GM12878 (cell line): ENCODE measurements around the gene DGKI. TPM values are rescaled to one million over a fixed set of nuclear protein-coding genes. Genes with fewer than 3 reads are reported as not detected.

Experiments used
- ATAC-seq: fragments of 200-7000 bp; cut with Tn5 transposase; 3 replicates; pipeline ENCODE4 v1.9.1; 2020; ENCODE audit warnings: mild to moderate bottlenecking, moderate library complexity
- BruUV-seq: library from RNA; stranded (reverse); fragments of 400-500 nt; replicated peaks from 2 replicates; lab custom pipeline; 2021; lab: Mats Ljungman, UMichigan
- CTCF ChIA-PET: fragments of 300-600 bp; sonication (Branson Sonifier 250); formaldehyde crosslinking; extraction: SDS; loops from one replicate; lab custom pipeline; 2021; ENCODE audit warnings: inconsistent platforms; lab: Yijun Ruan, JAX
- POLR2A ChIA-PET: fragments of 350-600 bp; formaldehyde crosslinking; extraction: SDS; loops from one replicate; lab custom pipeline; 2021; ENCODE audit warnings: inconsistent platforms; lab: Charles Lee
- RAD21 ChIA-PET: fragments of 300-600 bp; sonication (Branson Sonifier 250); formaldehyde crosslinking; loops from one replicate; lab custom pipeline; 2023; ENCODE audit warnings: antibody characterized with exemption; ENCODE audit not compliant: unreplicated experiment; lab: Charles Lee
- SMC1A ChIA-PET: fragments of 300-600 bp; sonication (Branson Sonifier 250); formaldehyde crosslinking; loops from one replicate; lab custom pipeline; 2023; ENCODE audit not compliant: unreplicated experiment, uncharacterized antibody; lab: Charles Lee
- DNase-seq: peaks from one replicate; pipeline ENCODE4 v3.0.0-alpha.2; 2011; ENCODE audit warnings: low read depth, low spot score
- FAIRE-seq: peaks from 3 replicates; lab custom pipeline; 2011; peaks lifted over from hg19 to GRCh38; lab: Jason Lieb, UNC
- H2AFZ ChIP-seq: 2 replicates; pipeline ENCODE4 v1.6.0; 2011; ENCODE audit warnings: low read depth, low read length, control low read depth; ENCODE audit not compliant: control insufficient read depth
- H3K27ac ChIP-seq: 2 replicates; pipeline ENCODE4 v1.5.1; 2011; ENCODE audit warnings: control low read depth; ENCODE audit not compliant: control insufficient read depth, insufficient read depth
- H3K27me3 ChIP-seq, 2 experiments: replicated peaks in 1 of 2; 2 replicates each; pipeline versions ENCODE4 v1.6.0 to v1.6.1; 2011; ENCODE audit warnings: low read length in 1 of 2; ENCODE audit not compliant: control insufficient read depth in 2 of 2, insufficient read depth in 2 of 2
- H3K36me3 ChIP-seq, 2 experiments: 2 replicates each; pipeline ENCODE4 v1.5.1; 2011; ENCODE audit warnings: low read length in 1 of 2; ENCODE audit not compliant: control insufficient read depth in 2 of 2, insufficient read depth in 2 of 2
- H3K4me1 ChIP-seq: 2 replicates; pipeline ENCODE4 v1.6.1; 2011; ENCODE audit warnings: mild to moderate bottlenecking, low read length, moderate library complexity, mixed read lengths; ENCODE audit not compliant: control insufficient read depth, insufficient read depth
- H3K4me2 ChIP-seq: 2 replicates; pipeline ENCODE4 v1.6.0; 2011; ENCODE audit warnings: control low read depth; ENCODE audit not compliant: control insufficient read depth, insufficient read depth
- H3K4me3 ChIP-seq: fragments of 200-600 bp; sonication (generic); 2 replicates; pipeline ENCODE4 v1.5.1; 2016
- H3K79me2 ChIP-seq: 2 replicates; pipeline ENCODE4 v1.6.0; 2011; ENCODE audit warnings: low read length; ENCODE audit not compliant: control insufficient read depth, insufficient read depth
- H3K9ac ChIP-seq: 2 replicates; pipeline ENCODE4 v1.8.0; 2011; ENCODE audit warnings: low read length, control low read depth, mixed read lengths; ENCODE audit not compliant: control insufficient read depth, insufficient read depth
- H3K9me3 ChIP-seq: replicated peaks from 3 replicates; pipeline ENCODE4 v1.5.1; 2011; ENCODE audit warnings: mild to moderate bottlenecking, low read length; ENCODE audit not compliant: control insufficient read depth, insufficient read depth
- H4K20me1 ChIP-seq: 2 replicates; pipeline ENCODE4 v1.6.0; 2011; ENCODE audit not compliant: control insufficient read depth, insufficient read depth
- EZH2 ChIP-seq: IDR thresholded peaks from 2 replicates; pipeline ENCODE4 v1.6.1; 2012; ENCODE audit warnings: low read depth, mild to moderate bottlenecking, control low read depth, inconsistent platforms, low read length, borderline replicate concordance; ENCODE audit not compliant: control insufficient read depth
- JUNB ChIP-seq: IDR thresholded peaks from 2 replicates; pipeline ENCODE4 v1.6.1; 2016; ENCODE audit warnings: antibody characterized with exemption, mild to moderate bottlenecking
- MYC ChIP-seq: IDR thresholded peaks from 2 replicates; pipeline ENCODE4 v1.6.1; 2011; ENCODE audit warnings: mild to moderate bottlenecking, low read length, moderate library complexity, inconsistent platforms; ENCODE audit not compliant: insufficient read depth, insufficient replicate concordance, insufficient read length, severe bottlenecking
- RUNX3 ChIP-seq: IDR thresholded peaks from 2 replicates; pipeline ENCODE4 v1.6.1; 2012; ENCODE audit warnings: low read length, inconsistent platforms
- WGBS: methylation state at CpG from one replicate; pipeline ENCODE4 v1.1.6; 2016; ENCODE audit warnings: low lambda C conversion rate; ENCODE audit not compliant: insufficient replicate concordance, insufficient coverage; ENCODE audit errors: missing lambda C conversion rate; 5-methylcytosine and 5-hydroxymethylcytosine counted together
- in situ Hi-C: fragments of 300-500 bp; cut with MboI; formaldehyde crosslinking; loops from 9 replicates; pipeline ENCODE4 v1.14.3; 2018; ENCODE audit warnings: mixed read lengths
- intact Hi-C: fragments of 100-400 bp; cut with micrococcal nuclease; formaldehyde crosslinking; loops from one replicate; pipeline ENCODE4 v1.14.2; 2022; ENCODE audit not compliant: unreplicated experiment
- polyA plus RNA-seq, 11 experiments: library from polyadenylated mRNA; depleted of rRNA in 4 of 11; unstranded in 6 of 11; stranded (reverse) in 5 of 11; fragments of >200 nt; fragmentation: Nextera tagmentation in 4 of 11; fragmentation: Illumina TruSeq in 1 of 11; extraction: Ambion mirVana in 4 of 11; extraction: Trizol in 1 of 11; gene quantifications; 1 replicate in 1 of 11; 2 replicates in 10 of 11; pipeline versions ENCODE4 v1.2.1 to v1.2.3, GENCODE V29; 2011 to 2016; ENCODE audit warnings: inconsistent platforms in 2 of 11, missing spikeins in 2 of 11, low read depth in 1 of 11
- total RNA-seq, 4 experiments: library from RNA; depleted of rRNA in 3 of 4; stranded (reverse); fragments of >200 nt in 3 of 4; fragmentation: Illumina TruSeq in 1 of 4; extraction: Trizol in 1 of 4; gene quantifications; 2 replicates each; pipeline versions ENCODE4 v1.2.1 to v1.2.3, GENCODE V29; 2013 to 2021
- TF ChIP-seq, protein P1 (sequence below): fragments of 450-650 bp; IDR thresholded peaks from 2 replicates; pipeline ENCODE4 v1.6.1; 2017; ENCODE audit warnings: antibody characterized with exemption, mild to moderate bottlenecking, moderate library complexity

Gene DGKI
- total and polyA plus RNA-seq, 10 of the 15 experiments (the other 5 are each of a cell fraction or from before 2014, with no cell fraction given): 10.4 to 37.1 (median 22.1) TPM

DNA sequence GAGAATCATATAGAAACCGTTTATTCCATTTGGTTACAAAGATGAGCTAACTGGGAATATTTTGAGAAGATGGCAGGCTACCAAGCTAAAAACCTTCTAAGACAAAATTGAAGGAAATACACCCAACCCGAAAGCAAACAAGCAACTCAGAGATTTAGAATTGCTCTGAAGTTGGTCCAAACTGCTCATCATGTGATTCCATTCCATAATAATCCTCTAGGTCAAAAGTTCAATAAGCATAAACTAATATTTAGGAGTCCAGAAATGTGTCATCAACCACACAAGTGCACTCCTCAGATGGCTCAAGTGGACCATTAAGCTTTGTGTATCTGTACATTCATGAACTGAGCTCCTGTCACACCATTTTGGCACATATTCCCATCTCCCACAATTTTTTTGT is 28.7 kb downstream of the DGKI start:
- FAIRE-seq (no peak), DNase-seq (no peak), ATAC-seq (no peak)
- Histone ChIP-seq H3K79me2 (no peaks in the 10 kb centered on the region), H3K9ac (no peak overlapping the region), H3K4me2 (no peak overlapping the region), H4K20me1 (no peaks in the 10 kb centered on the region), H3K27me3 (no peaks in the 10 kb centered on the region), H2AFZ (no peak overlapping the region), H3K4me3 (no peak overlapping the region), H3K36me3 (no peaks in the 10 kb centered on the region), H3K4me1 (peaks cover 6% of the 10 kb centered on the region), H3K9me3 (no peaks in the 10 kb centered on the region), H3K27ac (no peak overlapping the region)
- in situ Hi-C loops (no loop called here), intact Hi-C loops (loop anchor here (5.0 kb wide), 1 partner anchor 189 kb away; no protein-coding TSS in a partner anchor)
- BruUV-seq: no TSS peak
- CTCF ChIA-PET: interaction anchor here (0.9 to 9.2 kb wide), 14 partner anchors 8 to 209 kb away, joined by 3 to 64 read pairs (median 5); no protein-coding TSS in a partner anchor
- WGBS: 50% methylated on average over 2 of the region's 2 CpGs
- SMC1A ChIA-PET: interaction anchor here (0.6 to 11.3 kb wide), 20 partner anchors 12 to 181 kb away, joined by 3 to 103 read pairs (median 7); no protein-coding TSS in a partner anchor
- POLR2A ChIA-PET: interaction anchor here (0.6 to 1.7 kb wide), 8 partner anchors 9 to 162 kb away, joined by 3 to 6 read pairs (median 4); no protein-coding TSS in a partner anchor
- RAD21 ChIA-PET: interaction anchor here (0.6 to 1.9 kb wide), 18 partner anchors 9 to 162 kb away, joined by 3 to 8 read pairs (median 4); no protein-coding TSS in a partner anchor
- TF ChIP-seq JUNB: peak; percentile 52
- no peak for TF ChIP-seq MYC
- TF ChIP-seq RUNX3: peak; percentile 81
- TF ChIP-seq, protein P1, sequence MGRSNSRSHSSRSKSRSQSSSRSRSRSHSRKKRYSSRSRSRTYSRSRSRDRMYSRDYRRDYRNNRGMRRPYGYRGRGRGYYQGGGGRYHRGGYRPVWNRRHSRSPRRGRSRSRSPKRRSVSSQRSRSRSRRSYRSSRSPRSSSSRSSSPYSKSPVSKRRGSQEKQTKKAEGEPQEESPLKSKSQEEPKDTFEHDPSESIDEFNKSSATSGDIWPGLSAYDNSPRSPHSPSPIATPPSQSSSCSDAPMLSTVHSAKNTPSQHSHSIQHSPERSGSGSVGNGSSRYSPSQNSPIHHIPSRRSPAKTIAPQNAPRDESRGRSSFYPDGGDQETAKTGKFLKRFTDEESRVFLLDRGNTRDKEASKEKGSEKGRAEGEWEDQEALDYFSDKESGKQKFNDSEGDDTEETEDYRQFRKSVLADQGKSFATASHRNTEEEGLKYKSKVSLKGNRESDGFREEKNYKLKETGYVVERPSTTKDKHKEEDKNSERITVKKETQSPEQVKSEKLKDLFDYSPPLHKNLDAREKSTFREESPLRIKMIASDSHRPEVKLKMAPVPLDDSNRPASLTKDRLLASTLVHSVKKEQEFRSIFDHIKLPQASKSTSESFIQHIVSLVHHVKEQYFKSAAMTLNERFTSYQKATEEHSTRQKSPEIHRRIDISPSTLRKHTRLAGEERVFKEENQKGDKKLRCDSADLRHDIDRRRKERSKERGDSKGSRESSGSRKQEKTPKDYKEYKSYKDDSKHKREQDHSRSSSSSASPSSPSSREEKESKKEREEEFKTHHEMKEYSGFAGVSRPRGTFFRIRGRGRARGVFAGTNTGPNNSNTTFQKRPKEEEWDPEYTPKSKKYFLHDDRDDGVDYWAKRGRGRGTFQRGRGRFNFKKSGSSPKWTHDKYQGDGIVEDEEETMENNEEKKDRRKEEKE: no peak
- TF ChIP-seq EZH2: no peak
